A375 (cell line): Measurements from ENCODE around the gene GAP43. TPM values are rescaled to one million over a fixed set of nuclear protein-coding genes. Genes with fewer than 3 reads are reported as not detected.

Experiments
- total RNA-seq: library from RNA; depleted of rRNA; stranded (reverse); fragments of >200 nt; shearing (Covaris generic); gene quantifications from 2 replicates; pipeline ENCODE4 v1.2.3, GENCODE V29; 2014; rRNA removed

The GAP43 gene
- total RNA-seq: 0.68 and 1.9 TPM in 2 replicates

GRCh38 chr3:115623044-115623868 is at the start of gene GAP43:
GAP43 (plus strand) TSS chr3:115623510; CDS start chr3:115623690, 180 bp downstream.

